NOMO-1 (cell line): ENCODE data around the gene SLC39A3.
A peak's percentile ranks its signal among the peaks of the same experiment; 100 is the strongest.

ENCODE experiments used
- DNase-seq, 2 experiments: peaks; one replicate each; lab custom pipeline; 2025; ENCODE audit not compliant: unreplicated experiment in 2 of 2; lab: John Stamatoyannopoulos, UW

SLC39A3 gene

GRCh38 chr19:2706251-2706650 lies 33.6 kb downstream of the SLC39A3 start:
- no peak for DNase-seq

DNA sequence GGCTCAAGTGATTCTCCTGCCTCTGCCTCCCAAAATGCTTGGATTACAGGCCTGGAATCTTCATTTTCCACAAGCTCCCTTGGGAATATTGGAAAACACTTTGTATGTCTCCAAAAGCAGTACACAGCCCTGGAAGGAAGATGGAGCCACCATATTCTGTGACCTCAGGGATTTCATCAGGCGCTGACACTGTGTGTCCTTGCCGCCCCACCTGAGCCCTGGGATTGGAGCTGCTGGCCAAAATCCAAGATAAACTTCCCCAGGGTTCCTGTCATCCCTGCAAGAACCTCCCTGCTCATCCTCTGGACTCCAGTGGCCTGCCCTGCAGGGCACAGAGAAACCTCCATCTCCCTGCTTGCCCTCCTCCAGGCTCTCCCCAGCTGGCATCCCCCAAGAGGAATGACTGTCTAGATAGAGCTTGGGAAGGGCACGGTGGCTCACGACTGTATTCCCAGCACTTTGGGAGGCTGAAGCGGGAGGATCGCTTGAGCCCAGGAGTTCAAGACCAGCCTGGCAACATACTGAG lies 36.1 kb downstream of the SLC39A3 start:
- DNase-seq, result no peak

GRCh38 chr19:2703077-2703437 lies 36.8 kb downstream of the SLC39A3 start:
- no peak for DNase-seq

DNA sequence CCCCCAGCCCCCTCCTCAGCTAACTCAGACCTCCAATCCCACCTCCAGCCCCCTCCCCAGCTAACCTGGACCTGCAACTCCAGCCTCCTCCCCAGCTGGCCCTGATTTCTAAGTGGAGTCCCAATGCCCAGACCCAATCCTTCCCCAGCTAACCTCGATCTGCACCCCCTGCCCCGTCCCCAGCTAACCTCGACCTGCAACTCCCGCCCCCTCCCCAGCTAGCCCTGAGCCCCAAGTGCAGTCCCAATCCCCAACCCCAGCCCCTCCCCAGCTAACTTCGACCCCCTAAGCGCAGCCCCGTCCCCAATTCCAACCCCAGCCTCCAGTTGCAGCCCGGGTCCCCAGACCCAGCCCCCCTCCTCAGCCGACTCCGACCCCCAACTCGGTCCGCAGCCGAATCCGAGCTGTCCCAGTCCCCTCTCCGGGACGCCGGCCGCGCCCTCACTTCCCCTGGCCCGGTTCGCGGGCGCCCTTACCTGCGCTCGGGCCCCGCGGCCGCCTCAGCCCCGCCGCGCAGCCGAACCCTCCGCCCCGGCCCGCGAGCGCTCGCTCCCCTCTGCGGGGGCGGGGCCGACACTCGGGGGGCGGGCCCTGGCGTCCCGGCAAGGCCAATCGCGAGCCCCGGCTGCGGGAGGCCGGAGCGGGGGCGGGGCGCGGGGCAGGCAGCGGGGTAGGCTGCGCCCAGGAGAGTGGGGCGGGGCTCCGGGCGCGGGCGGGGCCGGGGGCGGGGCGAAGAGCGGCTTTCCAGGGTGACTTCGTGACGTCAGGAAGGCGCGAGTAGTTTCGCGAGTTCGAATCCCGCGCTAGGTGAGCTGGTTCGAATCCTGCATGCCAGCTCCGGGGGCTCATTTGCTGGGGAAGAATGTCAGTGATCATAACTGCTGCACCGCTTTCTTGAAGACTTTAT lies 37.4 kb downstream of the SLC39A3 start, which contains the start of gene GNG7:
Gene GNG7, minus strand, starts transcription at position 525 of the 907 bp plus-strand sequence. CDS start 182,006 bp downstream, outside the sequence.
- DNase-seq, result peak; percentile 80 to 90

DNA sequence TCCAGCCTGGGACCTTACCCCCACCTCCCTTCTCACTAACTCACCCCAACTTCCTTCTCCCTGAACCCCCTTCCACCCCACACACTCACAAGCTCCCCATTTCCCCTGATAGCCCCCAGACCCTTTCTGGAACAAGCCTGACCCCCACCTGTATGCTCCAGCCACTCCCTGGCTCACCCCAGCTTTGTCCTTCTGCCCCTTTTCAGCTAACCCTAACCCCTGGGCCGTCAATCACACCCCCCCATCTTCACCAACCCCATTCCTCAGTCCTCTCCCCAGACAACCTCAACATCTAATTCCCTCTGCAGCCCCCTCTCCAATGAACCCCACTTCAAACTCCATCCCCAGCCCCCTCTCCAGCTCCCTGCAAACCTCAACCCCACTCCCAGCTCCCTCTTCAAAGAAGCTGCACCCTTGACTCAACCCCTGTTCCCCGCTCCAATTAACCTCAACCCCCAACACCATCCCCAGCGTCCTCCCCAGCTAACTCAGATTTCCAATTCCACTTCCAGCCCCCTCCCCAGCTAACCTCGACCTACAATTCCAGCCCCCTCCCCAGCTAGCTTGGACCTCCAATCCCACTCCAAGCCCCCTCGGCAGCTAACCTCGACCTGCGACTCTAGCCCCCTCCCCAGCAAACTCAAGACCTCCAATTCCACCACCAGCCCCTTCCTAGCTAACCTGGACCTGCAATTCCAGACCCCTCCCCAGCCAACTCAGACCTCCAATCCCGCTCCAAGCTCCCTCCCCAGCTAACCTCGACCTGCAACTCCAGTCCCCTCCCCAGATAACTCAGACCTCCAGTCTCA lies 38.3 kb downstream of the SLC39A3 start:
- DNase-seq, result no peak

GRCh38 chr19:2700660-2701360 lies 39.0 kb downstream of the SLC39A3 start:
- DNase-seq, result no peak

DNA sequence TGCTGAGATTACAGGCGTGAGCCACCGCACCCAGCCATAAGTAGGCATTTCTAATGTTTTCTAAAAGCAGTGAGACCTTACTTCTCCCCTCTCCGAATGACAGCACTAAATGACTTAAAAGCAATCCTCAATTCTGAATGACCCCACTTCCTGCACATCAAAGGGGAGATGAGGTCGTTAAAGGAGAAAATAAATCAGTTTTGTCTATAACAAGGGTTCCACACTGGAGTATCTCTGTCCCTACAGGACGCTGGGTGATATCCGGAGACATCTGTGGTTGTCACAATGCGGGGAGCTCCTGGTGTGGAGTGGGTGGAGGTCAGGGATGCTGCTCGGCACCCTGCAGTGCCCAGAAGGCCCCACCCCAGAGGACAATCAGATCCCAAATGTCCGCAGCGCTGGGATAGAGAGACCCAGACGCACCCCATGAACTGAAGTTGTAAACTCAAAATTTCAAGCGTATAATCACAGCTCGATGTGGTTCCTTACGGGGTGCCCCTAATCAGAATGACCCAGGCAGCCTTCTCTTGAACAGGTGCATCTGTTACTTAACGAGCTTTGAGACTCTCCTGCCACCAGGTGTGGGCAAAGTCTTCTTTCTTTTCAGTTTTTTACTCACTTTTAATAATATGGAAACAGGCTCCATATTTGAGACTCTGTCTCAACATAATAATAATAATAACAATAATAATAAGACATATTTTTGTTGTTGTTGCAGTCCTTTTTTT lies 40.2 kb downstream of the SLC39A3 start:
- no peak for DNase-seq

DNA sequence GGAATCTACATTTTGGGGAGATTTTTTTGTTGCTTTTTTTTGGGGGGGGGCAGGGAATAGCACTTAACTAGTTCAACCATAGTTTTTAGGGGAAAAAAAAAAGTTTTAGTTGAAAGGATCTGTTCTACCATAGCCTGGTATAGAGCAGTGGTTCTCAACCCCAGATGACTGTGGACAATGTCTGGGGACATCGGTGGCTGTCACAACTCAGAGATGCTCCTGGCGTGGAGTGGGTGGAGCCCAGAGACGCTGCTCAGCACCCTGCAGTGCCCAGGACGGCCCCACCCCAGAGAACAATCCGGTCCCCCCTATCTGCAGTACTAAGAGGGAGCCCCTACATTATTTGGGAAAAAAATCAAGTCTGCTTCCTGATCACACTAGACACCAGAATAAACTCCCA lies 45.6 kb downstream of the SLC39A3 start:
- no peak for DNase-seq

- DNase-seq, result no peak
Observed at GRCh38 chr19:2693492-2694160, 46.2 kb downstream of the SLC39A3 start.

DNA sequence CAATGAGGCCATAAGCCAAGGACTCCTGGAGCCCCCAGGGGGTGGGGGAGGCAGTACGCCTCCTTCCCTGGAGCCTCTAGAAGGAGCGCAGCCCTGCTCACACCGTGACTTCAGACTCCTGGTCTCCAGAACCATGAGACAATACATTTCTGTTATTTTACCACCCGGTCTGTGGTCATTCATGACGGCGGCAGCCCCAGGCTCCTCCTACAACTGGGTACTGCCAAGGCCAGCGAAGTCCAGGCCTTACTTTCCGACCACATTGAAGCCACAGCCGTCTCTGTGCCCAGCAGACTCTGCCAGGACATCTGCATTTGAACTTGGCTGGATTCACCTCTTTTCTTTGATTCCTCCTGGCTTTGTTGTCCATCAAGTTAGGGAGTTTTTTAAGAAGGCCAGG lies 47.9 kb downstream of the SLC39A3 start:
- DNase-seq, result no peak

- no peak for DNase-seq
Observed at GRCh38 chr19:2690856-2691255, 49.0 kb downstream of the SLC39A3 start.

DNA sequence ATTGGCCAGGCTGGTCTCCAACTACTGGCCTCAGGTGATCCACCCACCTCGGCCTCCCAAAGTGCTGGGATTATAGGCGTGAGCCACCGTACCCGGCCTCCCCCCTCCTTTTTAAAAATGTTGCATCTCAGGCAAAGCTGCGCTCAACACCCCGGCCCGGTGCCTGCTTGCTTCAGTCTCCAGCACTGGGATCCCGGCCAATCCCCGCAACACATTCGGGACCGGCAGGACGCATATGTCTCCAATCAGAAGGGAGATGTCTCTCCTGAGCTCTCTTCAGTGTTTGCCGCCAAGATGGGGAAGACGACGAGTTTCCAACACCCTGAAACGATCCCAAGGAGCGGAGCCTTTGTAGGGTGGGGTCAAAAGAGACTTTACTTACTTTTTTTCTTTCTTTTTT lies 53.5 kb downstream of the SLC39A3 start:
- DNase-seq, result no peak

DNA sequence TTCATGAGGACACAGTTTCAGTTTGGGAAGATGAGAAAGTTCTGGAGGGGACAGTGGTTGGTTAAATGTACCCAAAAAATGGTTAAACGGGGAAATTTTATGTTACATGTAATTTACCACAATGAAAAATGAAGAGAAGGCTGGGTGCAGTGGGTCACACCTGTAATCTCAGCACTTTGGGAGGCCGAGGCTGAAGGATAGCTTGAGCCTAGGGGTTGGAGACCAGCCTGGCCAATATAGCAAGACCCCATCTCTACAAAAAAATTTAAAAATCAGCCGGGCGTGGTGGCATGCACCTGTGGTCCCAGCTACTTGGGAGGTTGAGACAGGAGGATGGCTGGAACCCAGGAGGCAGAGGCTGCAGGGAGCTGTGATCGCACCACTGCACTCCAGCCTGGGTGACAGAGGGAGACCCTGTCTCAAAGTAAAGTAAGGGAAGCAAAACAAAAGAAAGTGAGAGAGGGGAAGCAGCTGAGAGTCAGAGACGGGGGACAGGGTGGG lies 54.6 kb downstream of the SLC39A3 start:
- no peak for DNase-seq

DNA sequence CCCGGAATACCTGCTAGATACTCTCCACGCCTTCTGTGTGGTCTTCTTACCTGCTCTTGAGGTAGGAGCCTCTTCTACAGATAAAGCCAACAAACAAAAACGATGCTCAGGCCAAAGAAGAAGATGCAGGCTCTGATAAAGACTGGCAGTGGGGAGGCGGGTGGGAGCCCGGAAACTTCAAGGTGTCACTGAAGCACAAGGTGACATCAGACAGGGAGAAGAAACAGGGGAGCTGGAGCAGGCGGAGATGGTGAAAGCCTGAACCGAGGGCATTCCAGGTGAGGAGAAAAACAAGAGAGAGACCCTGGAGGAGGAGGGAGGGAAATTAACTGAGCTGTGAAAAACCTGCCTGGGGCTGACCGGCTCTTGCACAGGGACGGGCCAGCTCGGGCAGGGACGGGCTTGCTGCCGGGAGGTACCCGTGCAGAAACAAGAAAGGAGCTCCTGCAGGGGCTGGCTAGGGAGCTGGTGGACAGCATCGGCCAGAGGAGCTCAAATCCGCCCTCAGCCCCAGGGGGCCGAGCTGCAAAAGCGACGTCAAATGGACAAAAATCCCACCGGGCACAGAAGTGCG lies 56.3 kb downstream of the SLC39A3 start:
- no peak for DNase-seq
